KMS-11 (cell line): ENCODE results near the gene ETNPPL.

Source experiments
- H2AFZ ChIP-seq: fragments of 200-600 bp; sonication (generic); 2 replicates; pipeline ENCODE4 v1.6.1; 2016; ENCODE audit warnings: antibody characterized with exemption, mixed run types, low read depth
- H3K27ac ChIP-seq: fragments of 200-600 bp; sonication (generic); 2 replicates; pipeline ENCODE4 v1.6.1; 2016; ENCODE audit warnings: mild to moderate bottlenecking, mixed run types
- H3K27me3 ChIP-seq: fragments of 200-600 bp; sonication (generic); 2 replicates; pipeline ENCODE4 v1.6.1; 2017; ENCODE audit warnings: mild to moderate bottlenecking, low read depth, mixed run types, moderate library complexity; ENCODE audit not compliant: insufficient read depth
- H3K36me3 ChIP-seq: fragments of 200-600 bp; sonication (generic); 2 replicates; pipeline ENCODE4 v1.6.1; 2017; ENCODE audit warnings: mild to moderate bottlenecking, mixed run types; ENCODE audit not compliant: insufficient read depth
- H3K4me1 ChIP-seq: fragments of 200-600 bp; sonication (generic); 2 replicates; pipeline ENCODE4 v1.6.1; 2016; ENCODE audit warnings: mild to moderate bottlenecking, low read depth, mixed run types; ENCODE audit not compliant: poor library complexity, severe bottlenecking
- H3K4me2 ChIP-seq: fragments of 200-600 bp; sonication (generic); 2 replicates; pipeline ENCODE4 v1.7.0; 2016; ENCODE audit warnings: mild to moderate bottlenecking, mixed run types
- H3K4me3 ChIP-seq: fragments of 200-600 bp; sonication (generic); IDR thresholded peaks from 2 replicates; pipeline ENCODE4 v1.6.1; 2017; ENCODE audit warnings: low read depth, low read length, mixed read lengths; ENCODE audit not compliant: insufficient read depth
- H3K79me2 ChIP-seq: fragments of 200-600 bp; sonication (generic); 2 replicates; pipeline ENCODE4 v1.6.1; 2016; ENCODE audit warnings: low read depth, mixed run types; ENCODE audit not compliant: insufficient read depth
- H3K9ac ChIP-seq: fragments of 200-600 bp; sonication (generic); 2 replicates; pipeline ENCODE4 v1.6.1; 2016; ENCODE audit warnings: mild to moderate bottlenecking, mixed run types
- H4K20me1 ChIP-seq: fragments of 200-600 bp; sonication (generic); 2 replicates; pipeline ENCODE4 v1.6.1; 2016; ENCODE audit warnings: mild to moderate bottlenecking, mixed run types; ENCODE audit not compliant: insufficient read depth
- TF ChIP-seq, protein P1 (sequence below): fragments of 200-600 bp; sonication (generic); conservative IDR thresholded peaks from 2 replicates; pipeline ENCODE4 v1.6.1; 2017; ENCODE audit warnings: low read depth, mild to moderate bottlenecking, antibody characterized with exemption, low read length, moderate library complexity, mixed read lengths

The ETNPPL gene

DNA sequence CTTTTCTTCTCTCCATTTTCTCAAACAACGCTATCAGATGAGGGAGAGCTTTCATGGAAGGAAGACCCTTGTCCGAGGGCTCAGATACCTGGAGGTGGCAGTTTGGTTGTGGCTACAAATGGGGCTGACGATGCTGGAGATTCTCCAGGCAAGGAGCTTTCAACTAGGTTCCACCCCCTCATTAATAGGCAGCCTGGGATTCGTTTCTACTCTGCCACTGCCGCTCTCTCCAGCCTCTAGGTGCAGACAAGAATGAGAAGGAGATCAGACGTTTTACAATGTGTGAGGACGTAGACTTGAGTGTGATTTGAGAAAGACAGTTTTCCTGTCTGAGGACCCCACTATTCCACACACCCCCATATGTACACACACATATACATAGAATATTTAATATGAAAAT lies 53.1 kb downstream of the ETNPPL start:
- H2AFZ ChIP-seq = no peak overlapping the region
- TF ChIP-seq, protein P1, sequence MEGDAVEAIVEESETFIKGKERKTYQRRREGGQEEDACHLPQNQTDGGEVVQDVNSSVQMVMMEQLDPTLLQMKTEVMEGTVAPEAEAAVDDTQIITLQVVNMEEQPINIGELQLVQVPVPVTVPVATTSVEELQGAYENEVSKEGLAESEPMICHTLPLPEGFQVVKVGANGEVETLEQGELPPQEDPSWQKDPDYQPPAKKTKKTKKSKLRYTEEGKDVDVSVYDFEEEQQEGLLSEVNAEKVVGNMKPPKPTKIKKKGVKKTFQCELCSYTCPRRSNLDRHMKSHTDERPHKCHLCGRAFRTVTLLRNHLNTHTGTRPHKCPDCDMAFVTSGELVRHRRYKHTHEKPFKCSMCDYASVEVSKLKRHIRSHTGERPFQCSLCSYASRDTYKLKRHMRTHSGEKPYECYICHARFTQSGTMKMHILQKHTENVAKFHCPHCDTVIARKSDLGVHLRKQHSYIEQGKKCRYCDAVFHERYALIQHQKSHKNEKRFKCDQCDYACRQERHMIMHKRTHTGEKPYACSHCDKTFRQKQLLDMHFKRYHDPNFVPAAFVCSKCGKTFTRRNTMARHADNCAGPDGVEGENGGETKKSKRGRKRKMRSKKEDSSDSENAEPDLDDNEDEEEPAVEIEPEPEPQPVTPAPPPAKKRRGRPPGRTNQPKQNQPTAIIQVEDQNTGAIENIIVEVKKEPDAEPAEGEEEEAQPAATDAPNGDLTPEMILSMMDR = no peak

DNA sequence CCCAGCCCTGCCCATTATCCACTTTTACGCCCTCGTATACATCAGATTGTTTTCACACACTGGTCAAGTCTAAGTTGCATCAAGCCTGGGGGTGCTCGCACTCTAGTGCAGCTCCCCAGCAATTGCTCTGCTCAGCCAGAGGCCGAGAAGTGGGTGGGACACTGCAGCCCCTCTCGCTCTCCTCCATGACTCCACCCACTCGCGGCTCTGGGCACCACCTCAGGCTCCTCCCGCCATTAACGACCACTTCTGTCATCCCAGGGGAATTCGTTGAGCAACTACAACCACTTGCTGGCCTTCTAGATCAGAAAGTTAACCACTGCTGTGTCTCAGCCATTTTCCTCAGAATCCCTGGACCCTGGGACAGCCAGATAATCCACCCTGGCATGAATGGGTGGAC lies 53.6 kb downstream of the ETNPPL start:
- H3K4me3 ChIP-seq = no peak overlapping the region
- H3K27me3 ChIP-seq = no peaks in the 10 kb centered on the region
- no peak overlapping the region for H3K4me2 ChIP-seq
- no peaks in the 10 kb centered on the region for H3K4me1 ChIP-seq
- no peaks in the 10 kb centered on the region for H3K79me2 ChIP-seq
- no peaks in the 10 kb centered on the region for H3K36me3 ChIP-seq
- TF ChIP-seq, protein P1 = no peak
- no peak overlapping the region for H3K27ac ChIP-seq
- H3K9ac ChIP-seq = no peak overlapping the region
- no peak overlapping the region for H2AFZ ChIP-seq
- H4K20me1 ChIP-seq = no peaks in the 10 kb centered on the region

More for the DNA sequence above, 53.1 kb downstream of the ETNPPL start:
- Histone ChIP-seq H3K4me3 (no peak overlapping the region), H3K27ac (no peak overlapping the region), H3K4me2 (no peak overlapping the region), H3K36me3 (no peaks in the 10 kb centered on the region), H3K27me3 (no peaks in the 10 kb centered on the region), H3K79me2 (no peaks in the 10 kb centered on the region), H4K20me1 (no peaks in the 10 kb centered on the region), H3K4me1 (no peaks in the 10 kb centered on the region), H3K9ac (no peak overlapping the region)

DNA sequence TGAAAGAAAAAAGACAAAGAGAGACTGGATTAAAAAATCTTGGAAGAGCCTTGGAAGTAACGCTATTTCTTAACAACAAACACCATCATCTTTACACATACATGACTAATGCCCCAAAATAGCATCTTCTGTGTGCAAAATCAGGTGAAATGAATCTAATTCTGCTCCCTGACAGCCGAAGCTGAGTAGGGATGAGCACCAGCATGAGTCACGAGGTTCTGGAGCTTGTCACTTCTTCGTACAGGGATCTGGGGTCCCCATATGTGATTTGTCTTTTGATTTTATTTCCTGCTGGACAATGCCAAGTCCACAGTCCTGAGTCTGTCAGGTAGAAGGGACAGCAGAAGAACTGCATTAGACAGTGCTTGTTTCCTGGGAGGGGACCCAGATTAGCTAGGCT lies 56.6 kb downstream of the ETNPPL start:
- Histone ChIP-seq H3K4me1 (peaks cover 28% of the 10 kb centered on the region), H3K27me3 (no peaks in the 10 kb centered on the region), H3K4me3 (no peak overlapping the region), H3K79me2 (no peaks in the 10 kb centered on the region), H3K27ac (no peak overlapping the region), H3K36me3 (no peaks in the 10 kb centered on the region), H2AFZ (no peak overlapping the region), H3K9ac (no peak overlapping the region), H3K4me2 (no peak overlapping the region), H4K20me1 (no peaks in the 10 kb centered on the region)
- TF ChIP-seq, protein P1 = no peak

DNA sequence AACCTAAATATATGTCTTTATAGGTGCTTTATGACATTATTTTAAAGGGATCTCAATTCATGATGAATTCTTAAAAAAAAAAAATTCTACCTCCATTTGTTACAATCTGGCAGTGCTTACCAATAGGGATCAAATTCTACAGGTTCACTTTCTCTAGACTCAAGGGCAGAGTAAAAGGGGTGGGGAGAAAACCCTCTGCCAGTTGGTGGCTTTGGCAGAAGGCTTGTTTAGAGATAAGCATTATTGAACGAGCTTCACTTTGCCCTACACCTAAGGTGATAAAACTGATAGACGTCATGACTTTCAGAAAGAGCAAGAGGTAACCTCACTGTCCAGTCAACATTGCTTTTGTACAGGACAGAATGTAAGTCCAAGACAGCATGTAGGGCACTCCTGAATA lies 58.9 kb downstream of the ETNPPL start:
- H3K36me3 ChIP-seq = no peaks in the 10 kb centered on the region
- no peaks in the 10 kb centered on the region for H3K27me3 ChIP-seq
- no peak overlapping the region for H3K9ac ChIP-seq
- no peaks in the 10 kb centered on the region for H3K79me2 ChIP-seq
- TF ChIP-seq, protein P1 = no peak
- 0 out of 2 replicates have a peak overlapping the region, but pooled peaks have one; percentile 53 for H3K4me2 ChIP-seq
- H3K4me1 ChIP-seq = peaks cover 48% of the 10 kb centered on the region
- no peaks in the 10 kb centered on the region for H4K20me1 ChIP-seq
- no peak overlapping the region for H2AFZ ChIP-seq
- no peak overlapping the region for H3K27ac ChIP-seq
- H3K4me3 ChIP-seq = no peak overlapping the region
